Calu3 (cell line): ENCODE results near the gene PRAME. TPM values are rescaled to one million over a fixed set of nuclear protein-coding genes. Genes with fewer than 3 reads are reported as not detected.

Experiments
- BruUV-seq: library from RNA; stranded (reverse); fragments of 400-500 nt; replicated peaks from 2 replicates; lab custom pipeline; 2021; lab: Mats Ljungman, UMichigan
- CTCF ChIA-PET: fragments of 300-600 bp; sonication (Branson Sonifier 250); formaldehyde crosslinking; loops from one replicate; lab custom pipeline; 2022; ENCODE audit warnings: antibody characterized with exemption; lab: Charles Lee
- DNase-seq: peaks from one replicate; pipeline ENCODE4 v3.0.0; 2022
- H3K27ac Mint-ChIP-seq: one replicate; pipeline ENCODE4 v1.8.0; 2022; ENCODE audit warnings: mixed read lengths; ENCODE audit not compliant: unreplicated experiment
- H3K27me3 Mint-ChIP-seq: one replicate; pipeline ENCODE4 v1.8.0; 2022; ENCODE audit warnings: mixed read lengths; ENCODE audit not compliant: unreplicated experiment
- H3K36me3 Mint-ChIP-seq: one replicate; pipeline ENCODE4 v1.8.0; 2022; ENCODE audit warnings: mild to moderate bottlenecking, moderate library complexity, mixed read lengths; ENCODE audit not compliant: insufficient read depth, unreplicated experiment
- H3K4me1 Mint-ChIP-seq: one replicate; pipeline ENCODE4 v1.8.0; 2022; ENCODE audit warnings: mild to moderate bottlenecking, low read depth, mixed read lengths; ENCODE audit not compliant: unreplicated experiment
- H3K4me3 Mint-ChIP-seq: one replicate; pipeline ENCODE4 v1.8.0; 2022; ENCODE audit warnings: mild to moderate bottlenecking, low read depth, moderate library complexity, mixed read lengths; ENCODE audit not compliant: unreplicated experiment
- H3K9me3 Mint-ChIP-seq: one replicate; pipeline ENCODE4 v1.8.0; 2022; ENCODE audit warnings: low read depth, mixed read lengths; ENCODE audit not compliant: unreplicated experiment
- CTCF ChIP-seq: fragments of 200-600 bp; IDR thresholded peaks from one replicate; pipeline ENCODE4 v1.8.0; 2022; ENCODE audit warnings: antibody characterized with exemption; ENCODE audit not compliant: unreplicated experiment
- intact Hi-C: fragments of 100-400 bp; cut with micrococcal nuclease; formaldehyde crosslinking; loops from one replicate; pipeline ENCODE4 v1.10.0; 2022; ENCODE audit not compliant: unreplicated experiment
- total RNA-seq: library from RNA; stranded (reverse); gene quantifications from 2 replicates; pipeline ENCODE4 v1.2.3, GENCODE V29; 2022

PRAME gene
- total RNA-seq, 1 experiment from 2014 or later: 2.6 TPM

- Mint-ChIP-seq H3K9me3 (no peaks in the 10 kb centered on the region), H3K27me3 (peaks cover 82% of the 10 kb centered on the region), H3K4me3 (no peak overlapping the region), H3K36me3 (no peaks in the 10 kb centered on the region), H3K27ac (no peak overlapping the region), H3K4me1 (no peaks in the 10 kb centered on the region)
- intact Hi-C loops: no loop called here
- TF ChIP-seq CTCF: no peak
- CTCF ChIA-PET: interaction anchor here (0.7 kb wide), 1 partner anchor 29 kb away, joined by 3 read pairs; no protein-coding TSS in a partner anchor
- no peak for DNase-seq
- BruUV-seq: no TSS peak
Measured at GRCh38 chr22:22573047-22573889, 14.2 kb upstream of the PRAME start.

- no peak overlapping the region for H3K27ac Mint-ChIP-seq
- H3K4me1 Mint-ChIP-seq: no peaks in the 10 kb centered on the region
- no peak for TF ChIP-seq CTCF
- no peaks in the 10 kb centered on the region for H3K36me3 Mint-ChIP-seq
- DNase-seq: no peak
- intact Hi-C loops: no loop called here
- no peaks in the 10 kb centered on the region for H3K9me3 Mint-ChIP-seq
- H3K4me3 Mint-ChIP-seq: no peak overlapping the region
- no TSS peak for BruUV-seq
- CTCF ChIA-PET: interaction anchor here (0.7 kb wide), 2 partner anchors 38 to 124 kb away, joined by 4 to 6 read pairs; no protein-coding TSS in a partner anchor
- peaks cover 92% of the 10 kb centered on the region for H3K27me3 Mint-ChIP-seq
Measured at GRCh38 chr22:22571862-22572261, 12.8 kb upstream of the PRAME start.

GRCh38 chr22:22571429-22571828 is 12.4 kb upstream of the PRAME start:
- no peak for TF ChIP-seq CTCF
- H3K27ac Mint-ChIP-seq: no peak overlapping the region
- intact Hi-C loops: no loop called here
- H3K4me1 Mint-ChIP-seq: no peaks in the 10 kb centered on the region
- DNase-seq: no peak
- H3K9me3 Mint-ChIP-seq: no peaks in the 10 kb centered on the region
- no peak overlapping the region for H3K4me3 Mint-ChIP-seq
- H3K36me3 Mint-ChIP-seq: no peaks in the 10 kb centered on the region
- BruUV-seq: no TSS peak
- H3K27me3 Mint-ChIP-seq: peaks cover 92% of the 10 kb centered on the region
- CTCF ChIA-PET: interaction anchor here (0.7 kb wide), 2 partner anchors 38 to 123 kb away, joined by 4 to 6 read pairs; no protein-coding TSS in a partner anchor

- intact Hi-C loops: no loop called here
- H3K27me3 Mint-ChIP-seq: peaks cover 82% of the 10 kb centered on the region
- BruUV-seq: no TSS peak
Measured at GRCh38 chr22:22569218-22569617, 10.2 kb upstream of the PRAME start.

More at GRCh38 chr22:22569218-22569617, 10.2 kb upstream of the PRAME start:
- CTCF ChIA-PET: no interaction called here
- H3K4me3 Mint-ChIP-seq: no peak overlapping the region
- no peaks in the 10 kb centered on the region for H3K9me3 Mint-ChIP-seq
- TF ChIP-seq CTCF: no peak
- no peak for DNase-seq
- H3K36me3 Mint-ChIP-seq: no peaks in the 10 kb centered on the region
- H3K27ac Mint-ChIP-seq: no peak overlapping the region
- no peaks in the 10 kb centered on the region for H3K4me1 Mint-ChIP-seq
